NCI-H748 treated with DMSO at 0.1 percent for 48 hours (cell line): ENCODE results near the gene CTDSPL.

Experiments
- DNase-seq: peaks from one replicate; lab custom pipeline; 2025; lab: John Stamatoyannopoulos, UW

Gene CTDSPL

GRCh38 chr3:37916685-37917084 lies 55.0 kb downstream of the CTDSPL start:
- no peak for DNase-seq

GRCh38 chr3:37918627-37919026 lies 56.9 kb downstream of the CTDSPL start:
- no peak for DNase-seq

- DNase-seq, result no peak
Measured at GRCh38 chr3:37920156-37920699, 58.5 kb downstream of the CTDSPL start.

GRCh38 chr3:37921025-37921424 lies 59.3 kb downstream of the CTDSPL start:
- no peak for DNase-seq

GRCh38 chr3:37922721-37923568 lies 61.3 kb downstream of the CTDSPL start:
- no peak for DNase-seq

- DNase-seq, result no peak
Measured at GRCh38 chr3:37923569-37924040, 61.9 kb downstream of the CTDSPL start.

GRCh38 chr3:37924453-37924852 lies 62.8 kb downstream of the CTDSPL start:
- no peak for DNase-seq

- no peak for DNase-seq
Measured at GRCh38 chr3:37925157-37925556, 63.5 kb downstream of the CTDSPL start.

GRCh38 chr3:37926611-37927010 lies 64.9 kb downstream of the CTDSPL start:
- DNase-seq, result no peak

- no peak for DNase-seq
Measured at GRCh38 chr3:37930495-37930894, 68.8 kb downstream of the CTDSPL start.

- DNase-seq, result no peak
Measured at GRCh38 chr3:37932505-37932904, 70.8 kb downstream of the CTDSPL start.

GRCh38 chr3:37934631-37935289 lies 73.1 kb downstream of the CTDSPL start:
- no peak for DNase-seq

GRCh38 chr3:37935290-37935668 lies 73.6 kb downstream of the CTDSPL start:
- DNase-seq, result no peak

- DNase-seq, result no peak
Measured at GRCh38 chr3:37935756-37936666, 74.3 kb downstream of the CTDSPL start.

- no peak for DNase-seq
Measured at GRCh38 chr3:37937156-37937555, 75.5 kb downstream of the CTDSPL start.

- DNase-seq, result no peak
Measured at GRCh38 chr3:37938011-37938410, 76.3 kb downstream of the CTDSPL start.

- no peak for DNase-seq
Measured at GRCh38 chr3:37940242-37940908, 78.7 kb downstream of the CTDSPL start.

GRCh38 chr3:37941608-37942508 lies 80.2 kb downstream of the CTDSPL start:
- DNase-seq, result no peak

- DNase-seq, result no peak
Measured at GRCh38 chr3:37942646-37943045, 81.0 kb downstream of the CTDSPL start.

GRCh38 chr3:37943126-37943525 lies 81.4 kb downstream of the CTDSPL start:
- no peak for DNase-seq
